ENCODE measurements around the gene ISX. TPM values are rescaled to one million over a fixed set of nuclear protein-coding genes. Genes with fewer than 3 reads are reported as not detected.

The ISX gene
- total RNA-seq, 2 experiments from 2014 or later: not detected

- CTCF ChIA-PET: no interaction called here
- POLR2A ChIA-PET: no interaction called here
Measured at GRCh38 chr22:35051013-35051535, 14.9 kb upstream of the ISX start.

DNA sequence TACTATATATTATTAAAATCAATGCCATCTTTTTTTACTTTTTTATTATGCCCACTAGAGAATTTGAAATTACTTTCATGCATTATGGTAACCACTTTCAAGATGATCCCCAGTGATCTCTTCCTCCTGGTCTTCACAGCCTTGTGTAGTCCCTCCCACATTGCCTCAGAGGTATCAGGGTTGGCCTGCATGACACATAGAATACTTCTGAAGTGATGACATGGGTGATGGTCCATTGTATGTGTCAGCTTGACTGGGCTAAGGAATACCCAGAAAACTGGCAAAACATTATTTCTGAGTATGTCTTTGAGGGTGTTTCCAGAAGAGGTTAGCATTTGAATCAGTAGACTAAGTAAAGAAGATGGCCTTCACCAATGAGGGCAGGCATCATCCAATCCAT, 14.2 kb upstream of the ISX start:
- CTCF ChIA-PET: no interaction called here
- POLR2A ChIA-PET: no interaction called here

DNA sequence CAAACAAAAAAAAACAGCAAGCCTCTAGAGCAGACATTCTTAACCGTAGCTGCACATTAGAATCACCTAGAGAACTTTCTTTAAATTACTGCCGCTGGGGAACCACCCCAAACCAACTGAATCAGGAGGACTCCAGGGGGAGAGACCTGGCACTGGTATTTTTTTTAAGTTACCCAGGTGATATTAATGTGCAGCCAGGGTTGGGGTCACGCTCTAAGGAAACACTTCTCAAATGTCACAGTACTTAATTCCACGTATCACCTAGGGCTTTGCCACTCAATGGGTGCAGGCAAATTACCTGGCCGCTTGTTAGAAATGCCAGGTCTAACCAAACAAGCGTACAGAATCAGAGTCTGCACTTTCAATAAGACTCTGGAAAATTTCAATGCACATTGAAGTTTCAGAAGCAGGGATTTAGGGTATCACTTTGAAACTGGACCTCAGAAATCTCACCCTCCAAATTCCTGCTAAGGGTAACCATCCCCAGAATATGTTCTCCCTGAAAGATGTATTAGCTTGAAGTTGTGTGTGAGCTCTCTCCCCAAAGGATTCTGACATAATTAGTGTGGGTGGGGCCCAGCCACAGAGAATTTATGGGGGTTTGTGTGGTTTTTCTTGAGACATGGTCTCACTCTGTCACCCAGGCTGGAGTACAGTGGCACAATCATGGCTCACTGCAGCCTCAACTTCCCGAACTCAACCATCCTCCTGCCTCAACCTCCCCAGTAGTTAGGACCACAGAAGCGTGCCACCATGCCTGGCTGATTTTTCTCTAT, 12.7 kb upstream of the ISX start:
- POLR2A ChIA-PET: no interaction called here
- CTCF ChIA-PET: no interaction called here

DNA sequence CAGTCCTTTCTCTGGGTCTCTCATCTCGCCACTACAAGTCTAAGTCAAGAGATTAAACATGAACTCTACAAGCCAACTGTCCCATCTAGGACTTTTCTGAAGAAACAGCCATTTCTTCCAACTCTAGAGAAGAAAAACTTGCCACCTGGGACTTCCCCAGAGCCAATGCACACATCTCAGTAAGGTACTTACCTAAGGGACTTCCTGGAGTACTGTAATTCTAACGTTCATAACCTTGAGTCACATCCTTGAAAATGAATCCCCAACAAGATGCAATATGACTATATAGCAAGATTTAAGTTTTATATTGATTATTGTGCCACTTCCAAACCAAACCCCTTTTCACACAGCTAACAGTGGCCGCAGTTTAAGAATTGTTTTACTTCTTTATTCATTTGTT, 11.9 kb upstream of the ISX start:
- ChIA-PET CTCF (no interaction called here), POLR2A (no interaction called here)

GRCh38 chr22:35056486-35056885, 9.5 kb upstream of the ISX start:
- ChIA-PET CTCF (no interaction called here), POLR2A (no interaction called here)

- ChIA-PET POLR2A (no interaction called here), CTCF (no interaction called here)
Measured at GRCh38 chr22:35057155-35057554, 8.8 kb upstream of the ISX start.

DNA sequence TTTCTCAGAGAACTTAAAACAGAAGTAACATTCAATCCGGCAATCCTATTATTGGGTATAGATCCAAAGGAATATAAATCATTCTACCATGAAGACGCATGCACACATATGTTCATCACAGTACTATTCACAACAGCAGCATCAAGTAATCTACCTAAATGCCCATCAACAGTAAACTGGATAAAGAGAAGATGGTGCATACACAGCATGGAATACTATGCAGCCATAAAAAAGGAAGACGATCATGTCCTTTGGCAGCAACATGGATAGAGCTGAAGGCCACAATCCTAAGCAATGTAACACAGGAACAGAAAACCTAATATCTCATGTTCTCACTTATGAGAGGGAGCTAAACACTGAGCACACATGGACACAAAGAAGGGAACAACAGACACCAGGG, 6.3 kb upstream of the ISX start:
- ChIA-PET POLR2A (no interaction called here), CTCF (no interaction called here)

- ChIA-PET POLR2A (no interaction called here), CTCF (no interaction called here)
Measured at GRCh38 chr22:35064664-35065063, 1.3 kb upstream of the ISX start.

DNA sequence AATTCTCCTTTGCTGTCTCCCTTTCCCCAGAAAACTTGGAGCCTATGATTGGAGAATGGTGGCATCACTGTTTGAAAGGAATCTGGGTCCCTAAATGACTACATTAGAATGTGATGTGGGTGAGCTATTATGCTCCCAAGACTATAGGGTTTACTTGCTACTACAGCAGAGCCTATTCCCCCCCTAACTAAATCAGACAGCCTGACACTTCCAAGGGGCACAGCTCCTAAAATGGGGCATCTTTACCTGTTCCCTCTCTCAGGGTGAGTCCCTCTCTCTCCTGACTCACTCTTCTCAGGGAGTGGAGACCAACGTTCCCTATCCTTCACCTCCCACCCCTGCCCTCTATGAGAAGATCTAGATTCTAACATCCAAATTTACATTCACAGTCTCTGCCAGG, 775 bp upstream of the ISX start:
- ChIA-PET POLR2A (no interaction called here), CTCF (no interaction called here)

DNA sequence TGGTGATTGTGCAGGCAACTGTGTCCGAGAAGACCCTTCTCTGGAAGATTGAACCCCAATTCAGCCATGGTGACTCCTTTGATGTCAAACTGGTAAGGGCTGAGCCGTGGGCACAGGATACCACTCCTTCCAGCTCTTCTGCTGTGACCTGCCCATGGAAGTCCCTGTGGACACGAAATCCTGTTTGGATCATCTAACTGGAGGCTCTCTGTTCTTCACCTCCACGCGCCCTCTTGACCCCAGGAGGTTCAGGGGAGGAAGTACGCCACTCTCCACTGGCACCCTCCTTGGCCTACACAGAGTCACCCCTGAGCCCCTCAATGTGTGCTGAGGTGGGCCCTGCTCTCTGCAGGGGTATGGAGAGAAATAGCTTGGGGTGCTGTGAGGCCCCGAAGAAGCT, 810 bp downstream of the ISX start:
- ChIA-PET CTCF (no interaction called here), POLR2A (no interaction called here)

GRCh38 chr22:35069541-35069940, 3.6 kb downstream of the ISX start:
- POLR2A ChIA-PET: no interaction called here
- CTCF ChIA-PET: no interaction called here

DNA sequence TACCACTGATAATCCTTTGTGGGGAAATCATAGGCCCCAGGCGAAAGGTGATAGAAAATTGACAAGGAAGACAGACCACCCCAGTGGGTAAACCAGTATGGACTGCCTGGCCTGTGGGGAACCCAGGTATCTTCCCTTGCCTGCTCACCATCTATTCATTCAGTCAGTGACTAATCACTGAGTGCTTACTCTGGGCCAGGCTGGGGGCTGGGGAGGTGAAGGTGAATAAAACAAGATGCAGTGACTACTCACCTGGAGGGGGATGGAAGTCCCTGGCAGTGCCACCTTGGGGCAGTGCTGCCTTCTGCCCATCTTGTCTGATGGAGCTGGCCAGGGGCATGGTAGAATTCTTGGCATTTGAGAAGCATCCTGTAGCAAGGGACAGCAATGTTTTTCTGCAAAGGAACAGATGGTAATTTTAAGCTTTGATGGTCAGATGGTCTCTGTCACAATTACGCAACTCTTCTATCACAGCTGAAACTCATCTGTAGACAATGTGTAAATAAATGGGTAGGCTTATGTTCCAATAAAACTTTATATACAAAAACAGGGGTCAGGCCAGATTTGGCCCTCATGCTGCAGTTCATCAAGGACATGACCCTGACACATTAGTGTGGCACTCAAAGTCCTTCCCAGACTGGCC, 4.6 kb downstream of the ISX start:
- ChIA-PET POLR2A (no interaction called here), CTCF (no interaction called here)

GRCh38 chr22:35071784-35072183, 5.8 kb downstream of the ISX start:
- POLR2A ChIA-PET: no interaction called here
- CTCF ChIA-PET: no interaction called here

- CTCF ChIA-PET: no interaction called here
- POLR2A ChIA-PET: no interaction called here
Measured at GRCh38 chr22:35072925-35073324, 7.0 kb downstream of the ISX start.

DNA sequence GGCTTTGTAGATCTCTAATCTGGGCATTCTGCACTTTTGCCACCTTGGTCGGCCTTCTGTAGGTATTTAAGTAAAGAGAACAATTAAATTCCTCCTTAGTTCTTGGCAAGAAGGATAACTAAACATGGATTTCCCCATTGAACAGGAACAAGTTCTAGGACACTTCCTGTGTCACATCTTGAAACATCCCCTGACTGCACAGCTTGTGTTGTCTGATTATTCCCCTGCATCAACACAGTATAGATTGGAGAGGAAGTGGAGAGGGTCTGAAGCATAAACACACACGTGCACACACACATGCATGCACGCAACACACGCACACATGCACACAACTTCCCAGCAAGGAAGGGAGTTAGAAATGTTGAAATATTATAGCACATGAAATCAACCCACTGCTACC, 8.6 kb downstream of the ISX start:
- CTCF ChIA-PET: no interaction called here
- POLR2A ChIA-PET: no interaction called here

- CTCF ChIA-PET: no interaction called here
- POLR2A ChIA-PET: no interaction called here
Measured at GRCh38 chr22:35076630-35077029, 10.7 kb downstream of the ISX start.

DNA sequence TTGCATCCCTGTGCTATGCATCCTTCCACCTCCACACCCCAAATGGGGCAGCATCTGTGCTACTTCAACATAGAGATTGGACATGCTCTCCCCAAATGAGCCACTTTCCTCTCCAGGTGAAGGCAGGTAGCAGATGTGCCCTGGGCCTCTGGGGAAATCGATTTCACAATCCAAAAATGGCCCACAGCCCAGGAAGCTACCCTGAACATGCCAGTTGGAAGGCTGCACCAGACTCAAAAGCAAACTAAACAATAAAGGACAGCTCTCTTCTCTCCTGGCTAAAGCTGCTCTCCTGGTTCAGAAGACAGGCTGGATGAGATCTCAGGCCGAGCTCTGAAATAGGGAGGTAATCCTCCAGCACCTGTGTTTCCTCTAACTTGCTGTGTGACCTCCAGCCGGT, 19.7 kb downstream of the ISX start:
- ChIA-PET CTCF (no interaction called here), POLR2A (no interaction called here)

DNA sequence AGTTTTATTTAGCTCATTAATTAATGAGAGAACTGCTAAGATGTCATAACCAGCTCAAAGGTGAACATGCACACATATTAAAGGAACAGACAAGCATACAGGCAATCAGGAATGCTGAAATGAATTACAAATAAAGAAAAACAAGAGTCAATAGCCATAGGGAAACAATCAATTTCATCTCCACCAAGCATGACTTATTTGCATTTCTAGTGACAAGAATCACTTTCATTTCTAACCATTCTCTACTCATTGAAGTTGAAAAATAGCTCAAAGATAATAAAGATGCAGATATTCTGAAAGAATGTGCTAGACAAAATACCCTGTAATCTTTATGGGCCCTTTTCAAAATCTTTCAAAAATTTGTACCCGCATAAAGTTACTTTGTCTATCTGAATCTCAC, 23.2 kb downstream of the ISX start:
- CTCF ChIA-PET: no interaction called here

GRCh38 chr22:35092406-35092805, 26.4 kb downstream of the ISX start:
- CTCF ChIA-PET: no interaction called here
- POLR2A ChIA-PET: no interaction called here

More for the DNA sequence above, 23.2 kb downstream of the ISX start:
- POLR2A ChIA-PET: no interaction called here

DNA sequence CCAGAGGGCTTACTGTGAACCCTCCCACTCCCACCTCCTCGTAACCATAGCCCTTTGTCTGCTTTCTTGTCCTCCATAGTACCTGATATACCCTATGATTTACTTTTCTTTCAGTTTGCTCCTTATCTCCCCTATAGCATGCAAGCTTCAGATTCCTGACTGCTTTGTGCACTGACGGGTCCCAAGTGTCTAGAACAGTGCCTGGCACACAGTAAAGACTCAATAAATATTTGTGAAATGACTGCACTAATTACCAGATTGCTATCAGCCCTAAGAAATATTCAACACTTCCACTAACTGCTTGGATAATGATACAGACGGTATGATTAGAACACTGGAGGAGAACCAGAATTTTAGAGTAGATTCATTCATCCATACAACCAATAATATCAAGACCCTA, 33.0 kb downstream of the ISX start:
- CTCF ChIA-PET: no interaction called here
- POLR2A ChIA-PET: no interaction called here

DNA sequence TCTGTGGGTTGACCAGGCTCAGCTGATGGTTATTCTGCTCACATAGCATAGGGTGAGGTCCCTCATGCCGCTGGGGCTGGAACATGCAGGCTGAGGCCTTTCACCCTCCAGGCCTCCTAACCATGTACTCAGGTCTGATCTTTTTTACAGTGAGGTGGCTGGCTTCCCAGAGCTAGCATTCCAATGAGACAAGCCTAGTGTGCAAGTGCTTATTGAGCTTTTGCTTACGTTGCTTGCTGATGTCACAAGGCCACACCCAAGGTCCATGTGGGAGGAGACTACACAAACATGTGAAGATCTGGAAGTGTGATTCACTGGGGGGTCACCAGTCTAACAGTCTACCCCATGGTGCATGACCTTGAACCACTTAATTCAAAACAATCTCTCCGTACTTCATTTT, 33.9 kb downstream of the ISX start:
- ChIA-PET POLR2A (no interaction called here), CTCF (no interaction called here)

DNA sequence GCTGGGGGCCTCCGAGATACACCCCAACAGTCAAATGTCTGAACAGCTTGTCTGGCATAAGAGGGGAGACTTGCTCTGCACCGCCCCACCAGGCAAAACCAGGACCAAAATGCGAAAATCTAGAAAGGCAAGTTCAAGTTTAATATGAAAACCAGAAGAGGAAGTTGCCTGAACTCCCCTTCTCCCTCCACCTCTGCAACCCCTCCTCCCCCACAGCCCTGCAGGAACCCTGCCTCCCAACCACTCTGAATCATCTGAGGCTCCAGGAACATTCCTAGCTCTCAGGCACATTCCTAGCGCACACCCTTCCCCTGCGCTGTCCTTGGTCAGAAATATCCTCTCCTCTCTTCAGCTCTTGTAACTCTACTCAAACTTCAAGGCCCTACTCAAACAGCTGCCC, 36.7 kb downstream of the ISX start:
- CTCF ChIA-PET: no interaction called here
- POLR2A ChIA-PET: no interaction called here

All from activated CD8-positive, alpha-beta memory T cell treated with anti-CD3 and anti-CD28 coated beads for 36 hours (primary cell).